Lower leg skin (tissue), 4 donors: Measurements from ENCODE around the gene CCNYL1. TPM values are rescaled to one million over a fixed set of nuclear protein-coding genes. Genes with fewer than 3 reads are reported as not detected.
A peak's percentile ranks its signal among the peaks of the same experiment; 100 is the strongest.

ENCODE experiments used
- DNase-seq, 2 donors: peaks; one replicate each; pipeline ENCODE4 v3.0.0-alpha.2; 2019; ENCODE audit warnings: low spot score in 2 of 2
- H3K4me3 ChIP-seq: fragments of 200-600 bp; sonication (generic); 2 replicates; pipeline ENCODE4 v1.5.1; 2017; ENCODE audit warnings: mild to moderate bottlenecking, low read depth; ENCODE audit not compliant: poor library complexity, severe bottlenecking
- POLR2A ChIP-seq, 2 donors: fragments of 450-650 bp; IDR thresholded peaks; one replicate each; pipeline ENCODE4 v1.6.1; 2016 to 2017; ENCODE audit warnings: antibody characterized with exemption in 2 of 2, mild to moderate bottlenecking in 1 of 2, moderate library complexity in 1 of 2
- WGBS, 2 donors: methylation state at CpG; one replicate each; pipeline ENCODE4 v1.1.5; 2018; 5-methylcytosine and 5-hydroxymethylcytosine counted together
- intact Hi-C: fragments of 100-400 bp; cut with DNase I; formaldehyde crosslinking; loops from one replicate; pipeline ENCODE4 v1.15.0; 2023; ENCODE audit warnings: low total_unique reads
- total RNA-seq, 4 donors: library from RNA; depleted of rRNA; stranded (reverse); fragments of >200 nt; gene quantifications; one replicate each; pipeline ENCODE4 v1.1.0, GENCODE V29; 2016
- TF ChIP-seq, protein P1 (sequence below), 3 donors: fragments of 450-650 bp; IDR thresholded peaks; one replicate each; pipeline ENCODE4 v1.5.1; 2016; ENCODE audit warnings: antibody characterized with exemption in 3 of 3, mild to moderate bottlenecking in 3 of 3, moderate library complexity in 2 of 3

Gene CCNYL1
- 10 to 100 TPM in 1 of 4 donors, 1 to 10 TPM in 3; 2.2 to 10.1 (median 3.6) TPM for total RNA-seq

DNA sequence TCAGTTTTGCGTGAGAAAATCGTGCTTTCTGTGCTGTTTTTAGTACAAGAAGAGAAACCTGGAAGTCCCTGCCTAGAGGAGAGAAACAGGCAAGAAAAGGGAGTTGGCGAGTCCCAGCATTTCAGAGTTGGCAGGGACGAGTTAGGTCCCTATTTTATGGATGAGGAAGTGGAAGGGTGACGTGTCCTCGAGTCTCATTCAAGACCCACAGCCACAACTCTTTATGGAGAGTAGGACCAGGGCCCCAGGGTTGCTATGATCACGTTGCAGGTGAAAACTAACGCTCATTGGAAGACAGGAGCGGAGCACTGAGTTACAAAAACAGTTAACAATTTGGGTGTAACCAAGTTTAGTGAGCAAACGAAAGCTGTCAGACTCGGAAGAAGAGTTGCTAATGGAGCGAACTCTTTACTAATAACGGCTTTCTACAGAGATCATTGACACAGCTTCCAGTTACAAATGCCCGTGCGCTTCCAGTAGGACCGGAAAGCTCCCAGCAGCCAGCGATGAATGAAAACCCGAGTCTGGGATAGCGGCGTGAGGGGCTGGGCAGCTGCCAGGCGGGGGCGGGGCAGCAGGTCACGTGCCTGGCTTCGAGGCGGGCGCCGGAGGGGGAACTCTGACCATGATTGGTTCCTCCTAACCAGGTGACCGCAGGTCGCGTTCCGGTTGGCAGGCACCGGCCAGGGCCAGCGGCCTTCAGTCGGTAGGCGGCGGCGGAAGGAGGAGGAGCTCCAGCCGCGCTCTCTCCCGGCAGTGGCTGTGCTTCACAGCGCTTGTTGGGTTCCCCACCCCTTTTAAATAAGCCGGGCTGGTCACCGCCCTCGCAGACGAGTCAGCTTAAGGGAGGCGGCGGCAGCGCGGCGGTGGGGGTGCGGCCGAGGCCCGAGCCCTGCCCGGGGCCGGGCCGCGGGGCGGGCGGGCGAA, at the start of gene CCNYL1:
Gene CCNYL1 (plus strand): TSS at position 827 of the 927 bp plus-strand sequence. CDS start 257 bp downstream, outside the sequence.
- DNase-seq, result peak; percentile 98 to 100
- peak within 1 kb of the TSS; percentile 84 for H3K4me3 ChIP-seq
- 0% methylated on average over 33 of the region's 60 CpGs for WGBS, 2 donors
- TF ChIP-seq POLR2A (IDR thresholded peaks at IDR 0.05), result peak in 1 of 2 donors; percentile 28
- TF ChIP-seq, protein P1, sequence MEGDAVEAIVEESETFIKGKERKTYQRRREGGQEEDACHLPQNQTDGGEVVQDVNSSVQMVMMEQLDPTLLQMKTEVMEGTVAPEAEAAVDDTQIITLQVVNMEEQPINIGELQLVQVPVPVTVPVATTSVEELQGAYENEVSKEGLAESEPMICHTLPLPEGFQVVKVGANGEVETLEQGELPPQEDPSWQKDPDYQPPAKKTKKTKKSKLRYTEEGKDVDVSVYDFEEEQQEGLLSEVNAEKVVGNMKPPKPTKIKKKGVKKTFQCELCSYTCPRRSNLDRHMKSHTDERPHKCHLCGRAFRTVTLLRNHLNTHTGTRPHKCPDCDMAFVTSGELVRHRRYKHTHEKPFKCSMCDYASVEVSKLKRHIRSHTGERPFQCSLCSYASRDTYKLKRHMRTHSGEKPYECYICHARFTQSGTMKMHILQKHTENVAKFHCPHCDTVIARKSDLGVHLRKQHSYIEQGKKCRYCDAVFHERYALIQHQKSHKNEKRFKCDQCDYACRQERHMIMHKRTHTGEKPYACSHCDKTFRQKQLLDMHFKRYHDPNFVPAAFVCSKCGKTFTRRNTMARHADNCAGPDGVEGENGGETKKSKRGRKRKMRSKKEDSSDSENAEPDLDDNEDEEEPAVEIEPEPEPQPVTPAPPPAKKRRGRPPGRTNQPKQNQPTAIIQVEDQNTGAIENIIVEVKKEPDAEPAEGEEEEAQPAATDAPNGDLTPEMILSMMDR (IDR thresholded peaks at IDR 0.05), result no peak
- intact Hi-C loops, result no loop called here

DNA sequence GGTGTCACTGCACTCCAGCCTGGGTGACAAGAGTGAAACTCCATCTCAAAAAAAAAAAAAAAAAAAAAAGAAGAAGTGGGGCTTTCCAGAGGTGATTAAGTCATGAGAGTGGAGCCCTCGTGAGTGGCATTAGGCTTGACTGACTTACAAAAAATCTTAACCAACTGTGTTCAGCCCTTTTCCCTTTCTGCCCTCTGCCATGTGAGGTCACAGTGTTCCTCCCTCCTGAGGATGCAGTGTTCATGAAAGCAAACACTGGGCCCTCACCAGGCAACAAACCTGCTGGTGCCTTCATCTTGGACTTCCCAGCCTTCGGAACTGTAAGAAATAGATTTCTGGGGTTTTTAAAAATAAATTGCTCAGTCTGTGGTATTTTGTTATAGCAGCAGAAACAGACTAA, 49.2 kb upstream of the CCNYL1 start:
- no peak for TF ChIP-seq POLR2A (IDR thresholded peaks at IDR 0.05)
- intact Hi-C loops, result no loop called here
- H3K4me3 ChIP-seq, result no peak overlapping the region
- DNase-seq, result no peak
- WGBS, 2 donors, result 67 to 68% methylated on average over 2 of the region's 2 CpGs

DNA sequence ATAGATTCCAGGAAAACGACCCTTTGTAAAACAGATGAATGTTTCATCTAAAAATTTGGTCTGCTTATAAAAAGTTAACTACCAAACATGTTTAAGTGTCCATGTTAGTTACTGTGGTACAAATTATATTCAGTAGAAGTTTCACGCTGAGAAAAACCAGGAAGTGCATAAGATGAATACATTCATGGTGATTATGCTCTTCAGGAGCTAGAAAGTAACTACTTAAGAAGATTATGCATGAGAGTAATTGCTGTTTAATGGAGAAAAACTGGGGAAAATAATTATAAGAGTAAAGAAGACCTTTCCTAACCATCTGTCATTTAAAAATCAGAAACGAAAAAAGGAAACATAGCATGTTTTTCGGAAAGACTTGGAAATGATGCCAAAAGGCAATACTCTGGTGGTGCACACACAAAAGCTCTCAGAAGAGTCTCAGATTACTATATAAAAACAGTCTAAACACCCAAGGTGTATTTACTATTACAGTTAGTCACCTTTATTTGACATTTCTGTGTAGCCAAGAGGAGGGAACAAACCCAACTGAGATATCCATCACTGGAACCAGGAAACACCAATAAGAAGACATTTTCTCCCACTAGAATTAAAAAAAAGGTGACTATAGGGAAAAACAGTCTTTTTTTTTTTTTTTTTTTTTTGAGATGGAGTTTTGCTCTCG, 47.4 kb upstream of the CCNYL1 start:
- intact Hi-C loops, result no loop called here
- TF ChIP-seq POLR2A (IDR thresholded peaks at IDR 0.05), result no peak
- TF ChIP-seq, protein P1 (IDR thresholded peaks at IDR 0.05), result no peak
- no peak overlapping the region for H3K4me3 ChIP-seq
- WGBS, 2 donors, result 47 to 51% methylated on average over 5 of the region's 5 CpGs
- no peak for DNase-seq

DNA sequence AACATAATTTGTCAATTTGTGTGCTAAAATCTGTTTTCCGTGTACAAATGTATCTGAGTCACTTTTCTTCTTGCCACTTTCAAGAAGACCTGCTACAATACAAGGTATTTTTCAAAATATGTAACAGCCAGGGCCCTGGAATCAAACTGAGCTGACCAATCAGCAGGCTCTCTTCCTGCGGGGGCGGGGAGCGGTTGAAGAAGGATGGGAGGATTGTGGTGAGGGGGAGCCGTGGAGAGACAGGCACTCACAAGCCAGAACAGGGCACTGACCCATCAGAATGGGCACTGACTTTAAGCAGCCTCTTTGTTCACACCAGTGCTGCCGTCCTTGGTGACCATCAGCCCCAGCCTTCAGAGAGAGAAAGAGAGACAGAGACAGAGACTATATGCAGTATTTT, 40.6 kb upstream of the CCNYL1 start:
- intact Hi-C loops, result no loop called here
- no peak overlapping the region for H3K4me3 ChIP-seq
- DNase-seq, result no peak
- 72 to 82% methylated on average over 6 of the region's 6 CpGs for WGBS, 2 donors
- TF ChIP-seq, protein P1 (IDR thresholded peaks at IDR 0.05), result no peak
- TF ChIP-seq POLR2A (IDR thresholded peaks at IDR 0.05), result no peak

DNA sequence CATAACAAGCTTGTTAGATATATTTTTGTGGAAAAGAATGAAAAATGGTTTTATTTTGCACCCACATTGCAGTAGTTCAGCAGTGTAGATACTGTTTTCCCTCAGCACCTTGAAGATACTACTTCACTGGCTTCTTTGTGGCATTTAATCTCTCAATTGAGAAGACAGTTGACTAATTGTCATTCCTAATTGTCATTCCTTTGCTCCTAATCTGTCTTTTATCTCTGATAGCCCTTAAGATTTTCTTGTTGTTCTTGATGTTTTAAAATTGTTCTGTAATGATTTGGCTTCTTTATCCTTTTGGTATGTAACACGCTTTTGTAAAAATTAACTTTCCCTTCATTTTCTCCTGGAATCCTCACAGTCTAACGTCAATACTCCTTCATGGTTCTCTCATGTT, 38.0 kb upstream of the CCNYL1 start:
- WGBS, 2 donors, result 84 to 93% methylated on average over 1 to 2 of the region's 2 CpGs
- no peak for TF ChIP-seq POLR2A (IDR thresholded peaks at IDR 0.05)
- TF ChIP-seq, protein P1 (IDR thresholded peaks at IDR 0.05), result no peak
- H3K4me3 ChIP-seq, result no peak overlapping the region
- DNase-seq, result no peak
- intact Hi-C loops, result no loop called here

DNA sequence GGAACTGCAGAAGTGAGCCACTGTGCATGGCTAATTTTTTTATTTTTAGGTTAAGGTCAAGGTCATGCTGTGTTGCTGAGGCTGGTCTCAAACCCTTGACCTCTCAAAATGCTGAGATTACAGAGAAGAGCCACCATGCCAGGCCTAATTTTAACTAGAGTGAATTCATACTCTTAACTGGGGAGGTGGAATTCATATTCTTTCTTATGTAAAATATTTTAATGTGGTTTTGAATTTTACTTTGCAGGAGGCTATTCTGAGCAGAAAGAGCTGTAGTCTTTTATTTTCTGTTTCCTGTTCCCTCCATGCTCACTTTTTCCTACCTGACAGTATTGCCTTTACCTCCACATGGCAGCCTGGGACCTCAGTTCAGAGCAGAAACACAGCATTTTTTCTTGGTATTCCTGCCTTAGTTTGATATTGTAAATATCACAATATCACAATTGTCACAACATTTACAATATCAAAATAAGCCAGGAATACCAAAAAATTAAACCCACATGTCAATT, 37.1 kb upstream of the CCNYL1 start:
- intact Hi-C loops, result no loop called here
- TF ChIP-seq, protein P1 (IDR thresholded peaks at IDR 0.05), result no peak
- H3K4me3 ChIP-seq, result no peak overlapping the region
- no peak for DNase-seq
